Right lobe of liver (tissue), 4 donors: ENCODE data around the gene CCDC127.
"Not testable (repeated sequence)": the region's sequence is repeated elsewhere in the genome, so short reads cannot be mapped to it uniquely, and the experiment has no call there.

Experiments
- POLR2A ChIP-seq: fragments of 450-650 bp; IDR thresholded peaks from one replicate; pipeline ENCODE4 v1.6.1; 2017; ENCODE audit warnings: antibody characterized with exemption, mild to moderate bottlenecking
- TF ChIP-seq, protein P1 (sequence below), 4 donors: fragments of 200-600 bp in 3 of 4; fragments of 450-650 bp in 1 of 4; IDR thresholded peaks; one replicate each; pipeline versions ENCODE4 v1.5.1 to v1.8.0; 2016 to 2022; ENCODE audit warnings: antibody characterized with exemption in 4 of 4, mild to moderate bottlenecking in 2 of 4
- donor health status: DM: no; HTN: no; CAD: no.
- donor health status: DM: no; HTN: no; CAD: no.
- donor health status: DM: no; HTN: yes; CAD: no.

DNA sequence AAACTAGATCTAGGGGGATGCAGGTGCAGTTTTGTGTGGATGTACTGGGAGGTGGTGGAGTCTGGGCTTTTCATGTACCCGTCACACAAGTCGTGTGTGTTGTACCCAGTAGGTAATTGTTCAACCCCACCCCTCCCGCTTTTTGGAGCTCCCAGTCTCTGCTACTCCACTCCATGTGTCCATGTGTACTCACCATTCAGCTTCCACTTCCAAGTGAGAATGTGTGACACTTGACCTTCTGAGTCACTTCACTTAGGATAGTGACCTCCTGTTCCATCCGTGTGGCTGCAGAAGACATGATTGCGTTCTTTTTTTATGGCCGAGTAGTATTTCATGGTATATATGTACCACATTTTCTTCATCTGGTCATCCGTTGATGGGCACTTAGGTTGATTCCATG lies 22.6 kb upstream of the CCDC127 start:
- TF ChIP-seq, protein P1, sequence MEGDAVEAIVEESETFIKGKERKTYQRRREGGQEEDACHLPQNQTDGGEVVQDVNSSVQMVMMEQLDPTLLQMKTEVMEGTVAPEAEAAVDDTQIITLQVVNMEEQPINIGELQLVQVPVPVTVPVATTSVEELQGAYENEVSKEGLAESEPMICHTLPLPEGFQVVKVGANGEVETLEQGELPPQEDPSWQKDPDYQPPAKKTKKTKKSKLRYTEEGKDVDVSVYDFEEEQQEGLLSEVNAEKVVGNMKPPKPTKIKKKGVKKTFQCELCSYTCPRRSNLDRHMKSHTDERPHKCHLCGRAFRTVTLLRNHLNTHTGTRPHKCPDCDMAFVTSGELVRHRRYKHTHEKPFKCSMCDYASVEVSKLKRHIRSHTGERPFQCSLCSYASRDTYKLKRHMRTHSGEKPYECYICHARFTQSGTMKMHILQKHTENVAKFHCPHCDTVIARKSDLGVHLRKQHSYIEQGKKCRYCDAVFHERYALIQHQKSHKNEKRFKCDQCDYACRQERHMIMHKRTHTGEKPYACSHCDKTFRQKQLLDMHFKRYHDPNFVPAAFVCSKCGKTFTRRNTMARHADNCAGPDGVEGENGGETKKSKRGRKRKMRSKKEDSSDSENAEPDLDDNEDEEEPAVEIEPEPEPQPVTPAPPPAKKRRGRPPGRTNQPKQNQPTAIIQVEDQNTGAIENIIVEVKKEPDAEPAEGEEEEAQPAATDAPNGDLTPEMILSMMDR (IDR thresholded peaks at IDR 0.05): not testable (repeated sequence)
- not testable (repeated sequence) for TF ChIP-seq POLR2A
